Adrenal gland (tissue), 5 donors: ENCODE results near the gene NDUFB6.

ENCODE experiments used
- POLR2A ChIP-seq, 2 donors: fragments of 450-650 bp; IDR thresholded peaks; one replicate each; pipeline ENCODE4 v1.6.1; 2017; ENCODE audit warnings: antibody characterized with exemption in 2 of 2, mild to moderate bottlenecking in 2 of 2, moderate library complexity in 1 of 2
- TF ChIP-seq, protein P1 (sequence below), 6 experiments: fragments of 450-650 bp in 4 of 6; fragments of 200-600 bp in 2 of 6; sonication (generic) in 1 of 6; IDR thresholded peaks; 1 replicate in 5 of 6; 2 replicates in 1 of 6; pipeline versions ENCODE4 v1.5.1 to v1.8.0; 2016 to 2021; ENCODE audit warnings: antibody characterized with exemption in 6 of 6, mild to moderate bottlenecking in 2 of 6, moderate library complexity in 1 of 6
- donor health status: DM: no; HTN: no; CAD: no.

DNA sequence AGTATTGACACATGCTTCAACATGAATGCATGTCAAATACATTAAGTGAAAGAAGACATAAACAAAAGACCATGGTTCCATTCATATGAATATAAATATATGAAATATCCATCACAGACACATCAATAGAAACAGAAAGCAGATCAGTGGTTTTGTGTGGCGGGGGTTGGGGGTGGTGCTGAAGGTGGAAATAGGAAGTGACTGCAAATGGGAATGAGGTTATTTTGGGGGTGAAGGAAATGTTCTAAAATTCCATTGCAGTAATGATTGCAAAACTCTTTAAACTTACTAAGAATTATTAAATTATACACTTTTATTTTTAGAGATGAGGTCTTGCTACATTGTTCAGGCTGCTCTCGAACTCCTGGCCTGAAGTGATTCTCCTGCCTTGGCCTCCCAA lies 33.9 kb upstream of the NDUFB6 start:
- TF ChIP-seq, protein P1, sequence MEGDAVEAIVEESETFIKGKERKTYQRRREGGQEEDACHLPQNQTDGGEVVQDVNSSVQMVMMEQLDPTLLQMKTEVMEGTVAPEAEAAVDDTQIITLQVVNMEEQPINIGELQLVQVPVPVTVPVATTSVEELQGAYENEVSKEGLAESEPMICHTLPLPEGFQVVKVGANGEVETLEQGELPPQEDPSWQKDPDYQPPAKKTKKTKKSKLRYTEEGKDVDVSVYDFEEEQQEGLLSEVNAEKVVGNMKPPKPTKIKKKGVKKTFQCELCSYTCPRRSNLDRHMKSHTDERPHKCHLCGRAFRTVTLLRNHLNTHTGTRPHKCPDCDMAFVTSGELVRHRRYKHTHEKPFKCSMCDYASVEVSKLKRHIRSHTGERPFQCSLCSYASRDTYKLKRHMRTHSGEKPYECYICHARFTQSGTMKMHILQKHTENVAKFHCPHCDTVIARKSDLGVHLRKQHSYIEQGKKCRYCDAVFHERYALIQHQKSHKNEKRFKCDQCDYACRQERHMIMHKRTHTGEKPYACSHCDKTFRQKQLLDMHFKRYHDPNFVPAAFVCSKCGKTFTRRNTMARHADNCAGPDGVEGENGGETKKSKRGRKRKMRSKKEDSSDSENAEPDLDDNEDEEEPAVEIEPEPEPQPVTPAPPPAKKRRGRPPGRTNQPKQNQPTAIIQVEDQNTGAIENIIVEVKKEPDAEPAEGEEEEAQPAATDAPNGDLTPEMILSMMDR (IDR thresholded peaks at IDR 0.05), result no peak
- no peak for TF ChIP-seq POLR2A (IDR thresholded peaks at IDR 0.05)
